IMR-90 (cell line): Measurements from ENCODE around the gene TBX1. TPM values are rescaled to one million over a fixed set of nuclear protein-coding genes. Genes with fewer than 3 reads are reported as not detected.
A peak's percentile ranks its signal among the peaks of the same experiment; 100 is the strongest.

Experiments
- ATAC-seq: fragments of 200-7000 bp; cut with Tn5 transposase; 2 replicates; pipeline ENCODE4 v1.9.1; 2020; ENCODE audit warnings: low read depth, mild to moderate bottlenecking, moderate library complexity
- BruUV-seq: library from RNA; stranded (reverse); fragments of 400-500 nt; replicated peaks from 2 replicates; lab custom pipeline; 2021; lab: Mats Ljungman, UMichigan
- CTCF ChIA-PET: fragments of 300-600 bp; formaldehyde crosslinking; extraction: SDS; loops from one replicate; lab custom pipeline; 2021; ENCODE audit warnings: antibody characterized with exemption; lab: Yijun Ruan, JAX
- POLR2A ChIA-PET: fragments of 300-600 bp; sonication (Branson Sonifier 250); formaldehyde crosslinking; loops from one replicate; lab custom pipeline; 2022; ENCODE audit warnings: antibody characterized with exemption; ENCODE audit not compliant: unreplicated experiment; lab: Charles Lee
- DNase-seq: peaks from one replicate; pipeline ENCODE4 v3.0.0; 2013
- H2AFZ ChIP-seq: replicated peaks from 2 replicates; pipeline ENCODE3; 2013; ENCODE audit warnings: low read length, mild to moderate bottlenecking; ENCODE audit not compliant: poor library complexity
- H2AK5ac ChIP-seq: 2 replicates; pipeline ENCODE4 v1.6.1; 2013; ENCODE audit warnings: low read depth, low read length, inconsistent platforms
- H2AK9ac ChIP-seq: replicated peaks from 2 replicates; pipeline ENCODE3; 2013; ENCODE audit warnings: mild to moderate bottlenecking, low read depth, low read length, moderate library complexity; ENCODE audit not compliant: poor library complexity
- H2BK120ac ChIP-seq: 2 replicates; pipeline ENCODE4 v1.6.1; 2013; ENCODE audit warnings: low read depth, low read length, inconsistent platforms
- H2BK15ac ChIP-seq: 3 replicates; pipeline ENCODE4 v1.6.1; 2013; ENCODE audit warnings: low read depth, low read length, inconsistent platforms
- H2BK20ac ChIP-seq: 2 replicates; pipeline ENCODE4 v1.6.1; 2013; ENCODE audit warnings: low read depth, mild to moderate bottlenecking, inconsistent platforms, low read length, moderate library complexity
- H2BK5ac ChIP-seq: 2 replicates; pipeline ENCODE4 v1.6.1; 2013; ENCODE audit warnings: mild to moderate bottlenecking, low read depth, low read length, inconsistent platforms; ENCODE audit not compliant: poor library complexity, severe bottlenecking
- H3K14ac ChIP-seq: replicated peaks from 2 replicates; pipeline ENCODE4 v1.6.1; 2013; ENCODE audit warnings: low read depth, low read length, inconsistent platforms
- H3K18ac ChIP-seq: 2 replicates; pipeline ENCODE4 v1.6.1; 2013; ENCODE audit warnings: low read depth, low read length, control low read depth
- H3K23ac ChIP-seq: 2 replicates; pipeline ENCODE4 v1.6.1; 2013; ENCODE audit warnings: low read depth, low read length, inconsistent platforms
- H3K27ac ChIP-seq: 2 replicates; pipeline ENCODE4 v1.5.1; 2013; ENCODE audit warnings: mild to moderate bottlenecking, control low read depth, low read length; ENCODE audit not compliant: insufficient read depth
- H3K27me3 ChIP-seq: 2 replicates; pipeline ENCODE4 v1.6.1; 2013; ENCODE audit warnings: low read length; ENCODE audit not compliant: control insufficient read depth, insufficient read depth
- H3K36me3 ChIP-seq: 2 replicates; pipeline ENCODE4 v1.6.1; 2013; ENCODE audit warnings: low read length, mixed read lengths; ENCODE audit not compliant: control insufficient read depth, insufficient read depth
- H3K4ac ChIP-seq: 2 replicates; pipeline ENCODE4 v1.6.1; 2013; ENCODE audit warnings: low read depth, low read length, inconsistent platforms
- H3K4me1 ChIP-seq: 2 replicates; pipeline ENCODE4 v1.6.1; 2013; ENCODE audit warnings: low read length, mixed read lengths; ENCODE audit not compliant: control insufficient read depth, insufficient read depth
- H3K4me2 ChIP-seq: 2 replicates; pipeline ENCODE4 v1.6.1; 2013; ENCODE audit warnings: low read depth, mild to moderate bottlenecking, control low read depth, low read length, moderate library complexity
- H3K4me3 ChIP-seq: 2 replicates; pipeline ENCODE4 v1.5.1; 2013; ENCODE audit warnings: low read depth, mild to moderate bottlenecking, control low read depth, low read length, moderate library complexity; ENCODE audit not compliant: insufficient read depth
- H3K56ac ChIP-seq: 2 replicates; pipeline ENCODE4 v1.6.1; 2013; ENCODE audit warnings: low read length, inconsistent platforms; ENCODE audit not compliant: insufficient read depth; ENCODE audit errors: extremely low read depth
- H3K79me1 ChIP-seq, 2 experiments: 2 replicates each; pipeline ENCODE4 v1.6.1; 2013; ENCODE audit warnings: low read length in 2 of 2, inconsistent platforms in 1 of 2, low read depth in 1 of 2
- H3K9ac ChIP-seq: 2 replicates; pipeline ENCODE4 v1.6.1; 2013; ENCODE audit warnings: low read depth, low read length, control low read depth
- H3K9me1 ChIP-seq: 2 replicates; pipeline ENCODE4 v1.6.1; 2013; ENCODE audit warnings: low read length, inconsistent platforms; ENCODE audit not compliant: insufficient read depth
- H3K9me3 ChIP-seq: 2 replicates; pipeline ENCODE4 v1.6.1; 2013; ENCODE audit warnings: low read length; ENCODE audit not compliant: control insufficient read depth, insufficient read depth
- H4K20me1 ChIP-seq: 2 replicates; pipeline ENCODE4 v1.6.1; 2013; ENCODE audit warnings: low read length, inconsistent platforms; ENCODE audit not compliant: insufficient read depth
- H4K5ac ChIP-seq: 2 replicates; pipeline ENCODE4 v1.6.1; 2013; ENCODE audit warnings: mild to moderate bottlenecking, low read depth, low read length, control low read depth
- H4K8ac ChIP-seq, 2 experiments: 2 replicates each; pipeline ENCODE4 v1.6.1; 2013; ENCODE audit warnings: low read depth in 2 of 2, low read length in 2 of 2, control low read depth in 1 of 2, inconsistent platforms in 1 of 2
- H4K91ac ChIP-seq: 2 replicates; pipeline ENCODE4 v1.6.1; 2013; ENCODE audit warnings: low read depth, low read length, inconsistent platforms; ENCODE audit not compliant: insufficient read depth
- BHLHE40 ChIP-seq: fragments of 150-350 bp; IDR thresholded peaks from 2 replicates; pipeline ENCODE4 v1.6.1; 2016; ENCODE audit warnings: mild to moderate bottlenecking, low read depth, low read length
- CEBPB ChIP-seq: IDR thresholded peaks from 2 replicates; pipeline ENCODE4 v1.6.1; 2012; ENCODE audit warnings: low read depth, low read length, improper control_type of control experiment
- CTCF ChIP-seq: conservative IDR thresholded peaks from 2 replicates; pipeline ENCODE4 v1.5.1; 2012; ENCODE audit warnings: mild to moderate bottlenecking, low read depth, low read length, improper control_type of control experiment
- ELK1 ChIP-seq: fragments of 150-350 bp; IDR thresholded peaks from 2 replicates; pipeline ENCODE4 v1.6.1; 2016; ENCODE audit warnings: low read depth, mild to moderate bottlenecking, low read length, moderate library complexity, borderline replicate concordance
- MAFK ChIP-seq: IDR thresholded peaks from 2 replicates; pipeline ENCODE4 v1.6.1; 2012; ENCODE audit warnings: low read depth, low read length, improper control_type of control experiment
- MAZ ChIP-seq: IDR thresholded peaks from 2 replicates; pipeline ENCODE4 v1.6.1; 2012; ENCODE audit warnings: low read depth, mild to moderate bottlenecking, low read length, improper control_type of control experiment, moderate library complexity, borderline replicate concordance
- MXI1 ChIP-seq: IDR thresholded peaks from 2 replicates; pipeline ENCODE4 v1.6.1; 2012; ENCODE audit warnings: low read depth, mild to moderate bottlenecking, low read length, moderate library complexity, borderline replicate concordance
- NFE2L2 ChIP-seq: fragments of 150-350 bp; IDR thresholded peaks from 2 replicates; pipeline ENCODE4 v1.6.1; 2016; ENCODE audit warnings: low read depth, mild to moderate bottlenecking, low read length
- POLR2A ChIP-seq: IDR thresholded peaks from 2 replicates; pipeline ENCODE4 v1.6.1; 2012; ENCODE audit warnings: mild to moderate bottlenecking, low read depth, low read length
- RAD21 ChIP-seq: IDR thresholded peaks from 2 replicates; pipeline ENCODE4 v1.6.1; 2012; ENCODE audit warnings: low read length, improper control_type of control experiment
- RCOR1 ChIP-seq: IDR thresholded peaks from 2 replicates; pipeline ENCODE4 v1.6.1; 2012; ENCODE audit warnings: mild to moderate bottlenecking, low read length, improper control_type of control experiment; ENCODE audit not compliant: insufficient replicate concordance
- RFX5 ChIP-seq: IDR thresholded peaks from 2 replicates; pipeline ENCODE4 v1.8.0; 2012; ENCODE audit warnings: low read depth, mild to moderate bottlenecking, low read length, moderate library complexity
- SMC3 ChIP-seq: fragments of 150-350 bp; IDR thresholded peaks from 2 replicates; pipeline ENCODE4 v1.6.1; 2016; ENCODE audit warnings: low read depth, mild to moderate bottlenecking, antibody characterized with exemption, low read length, moderate library complexity
- USF2 ChIP-seq: fragments of 150-350 bp; IDR thresholded peaks from 2 replicates; pipeline ENCODE4 v1.6.1; 2017; ENCODE audit warnings: mild to moderate bottlenecking, antibody characterized with exemption, low read length, low read depth
- WGBS, 2 experiments: methylation state at CpG; one replicate each; pipeline versions ENCODE4 v1.1.5 to v1.1.7; 2013; ENCODE audit warnings: missing lambda C conversion rate in 2 of 2; ENCODE audit not compliant: insufficient read length in 1 of 2; ENCODE audit errors: extremely low coverage in 2 of 2; 5-methylcytosine and 5-hydroxymethylcytosine counted together
- dilution Hi-C: fragments of 300-500 bp; cut with HindIII; formaldehyde crosslinking; loops from one replicate; pipeline ENCODE4 v1.14.3; 2018; ENCODE audit warnings: low sequenced_read_pairs; ENCODE audit not compliant: unreplicated experiment
- in situ Hi-C: fragments of 300-500 bp; cut with MboI; formaldehyde crosslinking; loops from 3 replicates; pipeline ENCODE4 v1.14.3; 2019; ENCODE audit warnings: low sequenced_read_pairs, inconsistent platforms, mixed read lengths
- intact Hi-C: fragments of 100-400 bp; cut with micrococcal nuclease; formaldehyde crosslinking; loops from 2 replicates; pipeline ENCODE4 v1.10.0; 2022
- polyA plus RNA-seq, 3 experiments: library from polyadenylated mRNA; depleted of rRNA; stranded (reverse); fragments of >200 nt; gene quantifications; 2 replicates each; pipeline ENCODE4 v1.2.3, GENCODE V29; 2012; ENCODE audit warnings: low replicate concordance in 1 of 3
- total RNA-seq: library from RNA; depleted of rRNA; stranded (reverse); fragments of >200 nt; gene quantifications from 2 replicates; pipeline ENCODE4 v1.2.3, GENCODE V29; 2012

TBX1 gene
- total and polyA plus RNA-seq, 2 of the 4 experiments (the other 2 are of a cell fraction), result 0.03 TPM; not detected in 1

- H2AK9ac ChIP-seq, result no peak overlapping the region
- intact Hi-C loops (no loop called here), in situ Hi-C loops (no loop called here), dilution Hi-C loops (no loop called here)
- no peak overlapping the region for H3K9ac ChIP-seq
- H3K9me3 ChIP-seq, result peaks cover 4% of the 10 kb centered on the region; the same call in 1 of the 2 replicates
- ChIA-PET POLR2A (no interaction called here), CTCF (no interaction called here)
- no peak overlapping the region for H3K4me2 ChIP-seq
- H4K8ac ChIP-seq, result no peak overlapping the region
- no peak overlapping the region for H4K5ac ChIP-seq
- BruUV-seq, result no TSS peak
- H3K27ac ChIP-seq, result no peak overlapping the region
- H2BK120ac ChIP-seq, result no peak overlapping the region
- no peak overlapping the region for H3K14ac ChIP-seq
- ATAC-seq (peak; percentile 31), DNase-seq (no peak)
- WGBS, 2 experiments, result 0% methylated on average over 26 of the region's 36 CpGs; no CpG with 5 or more reads in 1 of the 2 experiments
- no peak for TF ChIP-seq RAD21
- no peak for TF ChIP-seq MAFK
- TF ChIP-seq CEBPB, result no peak
- TF ChIP-seq CTCF, result no peak
- no peak for TF ChIP-seq SMC3
- no peak for TF ChIP-seq RFX5
- TF ChIP-seq BHLHE40, result no peak
- no peak for TF ChIP-seq ELK1
- TF ChIP-seq MAZ, result no peak
- TF ChIP-seq NFE2L2, result no peak
- TF ChIP-seq POLR2A, result no peak
- no peak for TF ChIP-seq RCOR1
- TF ChIP-seq USF2, result no peak
- no peak for TF ChIP-seq MXI1
- no peak overlapping the region for H2AFZ ChIP-seq
- no peak overlapping the region for H4K91ac ChIP-seq
- H2BK15ac ChIP-seq, result no peak overlapping the region
- no peaks in the 10 kb centered on the region for H4K20me1 ChIP-seq
- H3K79me1 ChIP-seq, result no peaks in the 10 kb centered on the region
- H3K4ac ChIP-seq, result no peak overlapping the region
- no peak overlapping the region for H3K18ac ChIP-seq
- peaks cover 98% of the 10 kb centered on the region for H3K27me3 ChIP-seq
- H3K9me1 ChIP-seq, result no peaks in the 10 kb centered on the region
- H3K36me3 ChIP-seq, result no peaks in the 10 kb centered on the region
- no peak overlapping the region for H2AK5ac ChIP-seq
- no peak overlapping the region for H3K23ac ChIP-seq
- no peak overlapping the region for H3K56ac ChIP-seq
- H3K4me1 ChIP-seq, result no peaks in the 10 kb centered on the region
- no peak overlapping the region for H3K4me3 ChIP-seq
- H2BK5ac ChIP-seq, result no peak overlapping the region
- no peak overlapping the region for H2BK20ac ChIP-seq
Measured at GRCh38 chr22:19766240-19766510, 5.6 kb downstream of the TBX1 start.
